ENCODE measurements around the gene ARHGAP42.

- TF ChIP-seq CTCF (IDR thresholded peaks at IDR 0.05; ENCODE audit: borderline replicate concordance, extremely low read depth, low read length, poor library complexity, severe bottlenecking): no peak
- TF ChIP-seq EZH2 (IDR thresholded peaks at IDR 0.05; ENCODE audit: borderline replicate concordance, low read depth, low read length, severe bottlenecking): no peak
Observed at GRCh38 chr11:100869328-100869727, 182.2 kb downstream of the ARHGAP42 start.

Data from DND-41 (cell line).